Mesenchymal stem cell (in vitro differentiated cells and primary cell): Measurements from ENCODE around the gene RNF225.

Experiments used
- DNase-seq: peaks from one replicate; pipeline ENCODE4 v3.0.0-alpha.2; 2013
- H2AFZ ChIP-seq: one replicate; pipeline ENCODE4 v1.6.1; 2013; ENCODE audit warnings: low read depth, mild to moderate bottlenecking, control low read depth, inconsistent platforms, low read length, moderate library complexity
- H2AK5ac ChIP-seq: 2 replicates; pipeline ENCODE4 v1.6.1; 2013; ENCODE audit warnings: low read length, moderate library complexity, mild to moderate bottlenecking, inconsistent platforms; ENCODE audit not compliant: severe bottlenecking
- H2BK120ac ChIP-seq: one replicate; pipeline ENCODE4 v1.6.1; 2013; ENCODE audit warnings: low read depth, mild to moderate bottlenecking, inconsistent platforms, low read length, moderate library complexity
- H2BK12ac ChIP-seq, 2 experiments: one replicate each; pipeline ENCODE4 v1.6.1; 2013; ENCODE audit warnings: inconsistent platforms in 2 of 2, low read length in 2 of 2, mild to moderate bottlenecking in 2 of 2, moderate library complexity in 2 of 2, control low read depth in 1 of 2
- H2BK15ac ChIP-seq: one replicate; pipeline ENCODE4 v1.6.1; 2013; ENCODE audit warnings: mild to moderate bottlenecking, low read depth, inconsistent platforms; ENCODE audit not compliant: poor library complexity, severe bottlenecking
- H2BK5ac ChIP-seq: 2 replicates; pipeline ENCODE4 v1.6.1; 2013; ENCODE audit warnings: low read depth, mild to moderate bottlenecking, low read length, control low read depth, inconsistent platforms; ENCODE audit not compliant: poor library complexity, severe bottlenecking
- H3K14ac ChIP-seq, 2 experiments: one replicate each; pipeline ENCODE4 v1.6.1; 2013; ENCODE audit warnings: inconsistent platforms in 2 of 2, low read length in 2 of 2, control low read depth in 1 of 2, mild to moderate bottlenecking in 1 of 2, moderate library complexity in 1 of 2
- H3K18ac ChIP-seq, 2 experiments: one replicate each; pipeline ENCODE4 v1.6.1; 2013; ENCODE audit warnings: inconsistent platforms in 2 of 2, low read length in 2 of 2, control low read depth in 1 of 2, low read depth in 1 of 2, mild to moderate bottlenecking in 1 of 2
- H3K23ac ChIP-seq, 2 experiments: one replicate each; pipeline ENCODE4 v1.6.1; 2013; ENCODE audit warnings: inconsistent platforms in 2 of 2, low read length in 2 of 2, mild to moderate bottlenecking in 2 of 2, moderate library complexity in 2 of 2, control low read depth in 1 of 2
- H3K27ac ChIP-seq: 2 replicates; pipeline ENCODE4 v1.5.1; 2013; ENCODE audit warnings: mild to moderate bottlenecking, moderate library complexity, low read length, control low read depth, inconsistent platforms; ENCODE audit not compliant: poor library complexity, severe bottlenecking
- H3K27me3 ChIP-seq, 2 experiments: 2 replicates each; pipeline versions ENCODE4 v1.6.1 to v1.7.0; 2013; ENCODE audit warnings: low read length in 2 of 2, mild to moderate bottlenecking in 2 of 2, moderate library complexity in 2 of 2, control low read depth in 1 of 2, inconsistent platforms in 1 of 2; ENCODE audit not compliant: control insufficient read depth in 1 of 2, insufficient read depth in 1 of 2
- H3K36me3 ChIP-seq, 2 experiments: 2 replicates each; pipeline versions ENCODE4 v1.6.1 to v1.7.0; 2013; ENCODE audit warnings: low read length in 2 of 2, control low read depth in 1 of 2, inconsistent platforms in 1 of 2, low read depth in 1 of 2, mild to moderate bottlenecking in 1 of 2; ENCODE audit not compliant: insufficient read depth in 2 of 2, control insufficient read depth in 1 of 2
- H3K4ac ChIP-seq, 2 experiments: one replicate each; pipeline ENCODE4 v1.6.1; 2013; ENCODE audit warnings: inconsistent platforms in 2 of 2, low read length in 2 of 2, mild to moderate bottlenecking in 2 of 2, moderate library complexity in 2 of 2, control low read depth in 1 of 2, low read depth in 1 of 2
- H3K4me1 ChIP-seq: 2 replicates; pipeline ENCODE4 v1.6.1; 2013; ENCODE audit warnings: low read depth, low read length, control low read depth; ENCODE audit not compliant: control insufficient read depth, insufficient read depth
- H3K4me2 ChIP-seq: 2 replicates; pipeline ENCODE4 v1.6.1; 2013; ENCODE audit warnings: low read length, mild to moderate bottlenecking, inconsistent platforms; ENCODE audit not compliant: poor library complexity, severe bottlenecking
- H3K4me3 ChIP-seq, 2 experiments: 2 replicates each; pipeline versions ENCODE4 v1.5.1 to v1.7.0; 2013; ENCODE audit warnings: low read length in 2 of 2, mild to moderate bottlenecking in 2 of 2, control low read depth in 1 of 2, low read depth in 1 of 2; ENCODE audit not compliant: insufficient read depth in 1 of 2
- H3K79me1 ChIP-seq: replicated peaks from 2 replicates; pipeline ENCODE4 v1.6.1; 2013; ENCODE audit warnings: mild to moderate bottlenecking, control low read depth, low read length, inconsistent platforms; ENCODE audit not compliant: poor library complexity, severe bottlenecking
- H3K9ac ChIP-seq: 2 replicates; pipeline ENCODE4 v1.7.0; 2013; ENCODE audit warnings: mild to moderate bottlenecking, low read length, moderate library complexity
- H3K9me3 ChIP-seq: 2 replicates; pipeline ENCODE4 v1.7.0; 2013; ENCODE audit warnings: mild to moderate bottlenecking, low read length; ENCODE audit not compliant: control insufficient read depth
- H4K8ac ChIP-seq: one replicate; pipeline ENCODE4 v1.6.1; 2013; ENCODE audit warnings: inconsistent platforms, mild to moderate bottlenecking, low read length, moderate library complexity
- H4K91ac ChIP-seq: one replicate; pipeline ENCODE4 v1.6.1; 2013; ENCODE audit warnings: mild to moderate bottlenecking, low read length, inconsistent platforms
- WGBS: methylation state at CpG from one replicate; pipeline ENCODE4 v1.1.7; 2013; ENCODE audit warnings: mixed read lengths; 5-methylcytosine and 5-hydroxymethylcytosine counted together

The RNF225 gene

DNA sequence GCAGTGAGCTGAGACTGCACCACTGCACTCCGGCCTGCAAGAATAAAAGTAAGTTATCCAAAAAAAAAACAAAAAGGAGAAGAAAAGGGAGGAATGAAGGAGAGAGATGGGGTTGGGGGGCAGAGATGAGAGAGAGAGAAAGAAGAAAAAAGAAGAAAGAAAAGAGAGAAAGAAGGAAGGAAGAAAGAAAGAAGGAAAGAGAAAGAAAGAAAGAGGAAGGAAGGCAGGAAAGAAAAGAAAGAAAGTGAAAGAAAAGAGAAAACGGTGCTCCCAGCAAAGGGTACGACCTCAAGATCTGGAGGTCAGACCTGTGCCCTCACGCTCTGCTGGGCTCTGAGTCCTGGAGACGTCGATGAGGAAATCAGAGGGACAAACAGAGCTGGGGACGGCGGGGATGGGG is 45.9 kb upstream of the RNF225 start:
- Histone ChIP-seq H2BK15ac (no peak overlapping the region), H3K9me3 (no peaks in the 10 kb centered on the region), H3K23ac (no peak overlapping the region), H2BK12ac (no peak overlapping the region), H3K14ac (no peak overlapping the region), H3K9ac (peak overlapping the region; percentile 6), H4K91ac (no peak overlapping the region), H2BK5ac (no peak overlapping the region), H3K18ac (no peak overlapping the region), H2AFZ (no peak overlapping the region), H4K8ac (no peak overlapping the region), H3K27me3 (no peaks in the 10 kb centered on the region), H2BK120ac (no peak overlapping the region), H3K36me3 (peaks cover 12 to 45% of the 10 kb centered on the region in 2 experiments), H3K4me3 (peak overlapping the region in 1 of 2 experiments; percentile 56), H2AK5ac (no peak overlapping the region), H3K27ac (no peak overlapping the region), H3K4me1 (peaks cover 10% of the 10 kb centered on the region), H3K79me1 (peaks cover 33% of the 10 kb centered on the region), H3K4ac (no peak overlapping the region), H3K4me2 (no peak overlapping the region)
- no peak for DNase-seq
- 91% methylated on average over 8 of the region's 8 CpGs for WGBS

DNA sequence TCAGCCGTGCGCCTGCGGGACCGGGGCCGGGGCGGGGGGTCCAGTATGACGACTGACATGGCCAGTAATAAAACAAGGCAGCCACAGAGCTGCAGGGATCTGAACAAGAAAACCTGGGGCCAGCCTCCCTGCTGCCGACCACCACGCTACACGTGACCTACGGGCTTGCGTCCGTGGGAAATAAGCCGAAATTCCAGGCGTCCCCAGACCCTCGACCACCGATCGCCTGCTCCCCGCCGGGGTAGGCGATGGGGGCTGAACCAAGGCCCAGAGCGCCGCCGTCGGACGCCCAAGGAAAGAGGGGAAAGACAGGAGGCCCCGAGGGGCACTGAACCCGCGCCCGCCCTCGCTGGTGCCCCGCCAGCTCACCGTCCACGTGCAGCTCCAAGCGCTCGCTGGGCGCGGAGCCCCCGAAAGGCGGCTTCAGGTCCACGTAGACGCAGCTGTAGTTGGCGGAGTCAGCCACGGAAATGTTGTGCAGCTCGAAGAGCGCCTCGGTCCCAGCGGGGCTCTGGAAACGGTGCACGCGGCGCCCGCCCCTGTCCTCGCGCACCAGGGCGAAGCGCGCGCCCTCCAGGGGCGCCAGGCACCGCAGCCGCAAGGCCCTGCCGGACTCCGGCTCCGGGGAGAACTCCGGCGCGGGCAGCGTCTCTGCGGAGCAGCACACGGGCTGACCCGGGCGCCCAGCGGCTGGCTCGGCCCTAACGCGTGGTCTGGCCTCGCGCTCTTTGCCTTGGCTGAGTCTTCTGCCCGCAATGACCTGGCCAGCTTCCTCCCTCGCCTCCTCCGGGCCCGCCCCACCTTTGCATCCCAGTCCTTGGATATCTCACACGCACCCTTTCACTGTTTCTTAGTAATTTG is 45.2 kb upstream of the RNF225 start:
- H3K18ac ChIP-seq, result no peak overlapping the region
- H2AFZ ChIP-seq, result no peak overlapping the region
- 97% methylated on average over 84 of the region's 84 CpGs for WGBS
- H3K27ac ChIP-seq, result no peak overlapping the region
- no peak overlapping the region for H2BK120ac ChIP-seq
- H3K4me3 ChIP-seq, result peak overlapping the region in 1 of 2 experiments; percentile 56
- H4K8ac ChIP-seq, result no peak overlapping the region
- no peak overlapping the region for H2BK12ac ChIP-seq
- H3K14ac ChIP-seq, result no peak overlapping the region
- H3K27me3 ChIP-seq, result peaks cover 0 to under 1% of the 10 kb centered on the region in 2 experiments
- H2AK5ac ChIP-seq, result no peak overlapping the region
- peak overlapping the region; percentile 6 for H3K9ac ChIP-seq
- no peak overlapping the region for H3K4me2 ChIP-seq
- no peak overlapping the region for H2BK15ac ChIP-seq
- no peak for DNase-seq
- H3K23ac ChIP-seq, result no peak overlapping the region
- peaks cover 33% of the 10 kb centered on the region for H3K79me1 ChIP-seq
- H3K4ac ChIP-seq, result no peak overlapping the region
- no peak overlapping the region for H2BK5ac ChIP-seq
- H4K91ac ChIP-seq, result no peak overlapping the region
- H3K4me1 ChIP-seq, result peaks cover 8% of the 10 kb centered on the region
- H3K36me3 ChIP-seq, result peaks cover 13 to 45% of the 10 kb centered on the region in 2 experiments
- no peaks in the 10 kb centered on the region for H3K9me3 ChIP-seq

DNA sequence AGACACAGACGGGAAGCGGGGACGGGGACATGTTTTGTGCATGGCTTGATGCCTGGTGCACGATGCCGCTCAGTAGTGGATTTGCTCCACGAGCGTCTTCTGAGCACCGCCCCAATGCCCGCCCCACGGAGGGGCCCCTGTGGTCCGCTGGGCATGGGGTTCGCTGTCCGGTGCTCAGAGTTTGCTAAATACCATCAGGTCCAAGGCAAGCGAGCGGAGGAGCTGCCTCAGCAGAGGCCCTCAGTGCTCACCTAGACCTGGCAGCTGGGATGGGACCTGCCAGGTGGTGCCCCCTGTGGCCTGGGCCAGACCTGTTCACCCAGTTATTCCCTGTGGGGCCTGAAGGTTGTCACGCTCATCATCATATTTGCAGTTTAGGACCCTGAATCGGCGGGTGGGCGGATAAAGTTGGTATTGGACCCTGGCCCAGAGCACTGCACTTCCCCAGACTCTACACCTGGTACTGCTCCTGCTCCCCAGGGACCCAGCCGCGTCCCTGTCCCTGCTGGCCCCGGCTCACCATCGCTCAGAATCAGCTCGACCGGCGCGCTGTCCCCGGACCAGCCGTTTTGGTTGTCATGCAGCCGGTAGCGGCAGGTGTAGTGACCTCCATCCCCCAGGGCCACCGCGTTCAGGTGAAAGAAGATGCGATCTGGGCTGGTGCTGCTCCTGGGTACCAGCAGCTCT is 44.4 kb upstream of the RNF225 start:
- Histone ChIP-seq H2AFZ (no peak overlapping the region), H3K27me3 (peaks cover 0 to 8% of the 10 kb centered on the region in 2 experiments), H3K4me1 (peaks cover 4% of the 10 kb centered on the region), H4K8ac (no peak overlapping the region), H3K79me1 (peaks cover 33% of the 10 kb centered on the region), H3K27ac (no peak overlapping the region), H3K4me2 (no peak overlapping the region), H3K36me3 (peaks cover 13 to 50% of the 10 kb centered on the region in 2 experiments), H3K4me3 (peak overlapping the region in 1 of 2 experiments; percentile 56), H2BK15ac (no peak overlapping the region), H3K9ac (no peak overlapping the region), H4K91ac (peak overlapping the region; percentile 47), H3K18ac (no peak overlapping the region), H3K9me3 (no peaks in the 10 kb centered on the region), H2AK5ac (no peak overlapping the region), H2BK120ac (no peak overlapping the region), H3K4ac (no peak overlapping the region), H3K23ac (no peak overlapping the region), H2BK5ac (no peak overlapping the region), H3K14ac (no peak overlapping the region), H2BK12ac (no peak overlapping the region)
- WGBS, result 96% methylated on average over 34 of the region's 34 CpGs
- no peak for DNase-seq

DNA sequence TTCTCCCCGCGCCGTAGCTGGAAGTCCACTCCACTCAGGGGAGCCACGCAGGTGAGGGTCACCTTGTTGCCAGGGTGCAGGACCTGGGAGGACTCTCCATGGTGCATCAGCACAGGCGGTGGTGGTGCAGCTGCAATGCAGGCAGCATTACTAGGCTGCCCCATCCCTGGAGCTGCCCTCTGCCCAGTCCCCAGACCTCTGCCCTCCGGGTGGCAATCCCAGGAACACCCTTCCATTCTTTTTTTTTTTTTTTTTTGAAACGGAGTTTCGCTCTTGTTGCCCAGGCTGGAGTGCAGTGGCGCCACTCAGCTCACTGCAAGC is 43.9 kb upstream of the RNF225 start:
- H2AK5ac ChIP-seq, result no peak overlapping the region
- H3K9me3 ChIP-seq, result no peaks in the 10 kb centered on the region
- H4K91ac ChIP-seq, result peak overlapping the region; percentile 47
- no peak overlapping the region for H2BK12ac ChIP-seq
- H3K4ac ChIP-seq, result no peak overlapping the region
- H3K9ac ChIP-seq, result no peak overlapping the region
- H3K27ac ChIP-seq, result no peak overlapping the region
- 97% methylated on average over 7 of the region's 9 CpGs for WGBS
- H4K8ac ChIP-seq, result no peak overlapping the region
- H3K4me2 ChIP-seq, result no peak overlapping the region
- H3K79me1 ChIP-seq, result peaks cover 33% of the 10 kb centered on the region
- DNase-seq, result no peak
- H3K36me3 ChIP-seq, result peaks cover 13 to 55% of the 10 kb centered on the region in 2 experiments
- H2BK15ac ChIP-seq, result no peak overlapping the region
- no peak overlapping the region for H3K23ac ChIP-seq
- no peak overlapping the region for H2BK5ac ChIP-seq
- no peak overlapping the region for H3K4me3 ChIP-seq
- no peak overlapping the region for H3K18ac ChIP-seq
- no peak overlapping the region for H2AFZ ChIP-seq
- peaks cover 1% of the 10 kb centered on the region for H3K4me1 ChIP-seq
- H3K14ac ChIP-seq, result no peak overlapping the region
- H2BK120ac ChIP-seq, result no peak overlapping the region
- peaks cover 0 to 12% of the 10 kb centered on the region in 2 experiments for H3K27me3 ChIP-seq
